ENCODE data around the gene KLK14.

Gene KLK14

GRCh38 chr19:51107406-51108065, 24.8 kb upstream of the KLK14 start:
- peak; percentile 2 for DNase-seq

GRCh38 chr19:51103926-51104341, 21.2 kb upstream of the KLK14 start:
- no peak for DNase-seq

- no peak for DNase-seq
Observed at GRCh38 chr19:51102991-51103390, 20.3 kb upstream of the KLK14 start.

- DNase-seq = no peak
Observed at GRCh38 chr19:51101171-51101865, 18.6 kb upstream of the KLK14 start.

- no peak for DNase-seq
Observed at GRCh38 chr19:51100601-51101000, 17.9 kb upstream of the KLK14 start.

- DNase-seq = no peak
Observed at GRCh38 chr19:51099047-51099382, 16.3 kb upstream of the KLK14 start.

GRCh38 chr19:51098365-51099046, 15.8 kb upstream of the KLK14 start:
- DNase-seq = no peak

GRCh38 chr19:51097796-51098195, 15.1 kb upstream of the KLK14 start:
- DNase-seq = no peak

- peak; percentile 56 for DNase-seq
Observed at GRCh38 chr19:51097166-51097738, 14.6 kb upstream of the KLK14 start.

- DNase-seq = peak; percentile 5
Observed at GRCh38 chr19:51096473-51097165, 13.9 kb upstream of the KLK14 start.

- DNase-seq = peak; percentile 3
Observed at GRCh38 chr19:51094696-51095279, 12.1 kb upstream of the KLK14 start.

GRCh38 chr19:51093510-51094345, 11.0 kb upstream of the KLK14 start:
- DNase-seq = no peak

GRCh38 chr19:51093101-51093500, 10.4 kb upstream of the KLK14 start:
- no peak for DNase-seq

- no peak for DNase-seq
Observed at GRCh38 chr19:51091895-51092873, 9.5 kb upstream of the KLK14 start.

GRCh38 chr19:51091126-51091525, 8.4 kb upstream of the KLK14 start:
- no peak for DNase-seq

- DNase-seq = no peak
Observed at GRCh38 chr19:51090471-51090870, 7.8 kb upstream of the KLK14 start.

- DNase-seq = no peak
Observed at GRCh38 chr19:51089786-51090185, 7.1 kb upstream of the KLK14 start.

- DNase-seq = no peak
Observed at GRCh38 chr19:51086153-51086850, 3.6 kb upstream of the KLK14 start.

GRCh38 chr19:51084505-51084904, 1.8 kb upstream of the KLK14 start:
- DNase-seq = no peak

GRCh38 chr19:51083783-51084182, 1.1 kb upstream of the KLK14 start:
- no peak for DNase-seq

All from HCEC 1CT (cell line).